Naive thymus-derived CD8-positive, alpha-beta T cell (primary cell): ENCODE results near the gene GLYATL2. TPM values are rescaled to one million over a fixed set of nuclear protein-coding genes. Genes with fewer than 3 reads are reported as not detected.

Experiments used
- ATAC-seq, 2 donors: fragments of 150-1000 bp; cut with Tn5 transposase in 1 of 2; sonication (Bioruptor Pico), chemical (Tn5 transposase) in 1 of 2; 1 replicate in 1 of 2; 2 replicates in 1 of 2; pipeline ENCODE4 v1.10.0; 2021; ENCODE audit warnings: mild to moderate bottlenecking in 2 of 2, moderate library complexity in 2 of 2
- POLR2A ChIA-PET: fragments of 350-600 bp; sonication (Branson Sonifier 250); formaldehyde crosslinking; loops from one replicate; lab custom pipeline; 2021; ENCODE audit warnings: antibody characterized with exemption; lab: Charles Lee
- DNase-seq, 10 donors: peaks; one replicate each; pipeline versions ENCODE4 v3.0.0 to v3.0.0-alpha.2; 2020 to 2022
- H3K27ac Mint-ChIP-seq, 10 donors: one replicate each; pipeline ENCODE4 v1.8.0; 2020 to 2022; ENCODE audit warnings: mild to moderate bottlenecking in 10 of 10, mixed read lengths in 10 of 10, moderate library complexity in 4 of 10, inconsistent platforms in 1 of 10
- H3K27me3 Mint-ChIP-seq, 5 donors: one replicate each; pipeline ENCODE4 v1.8.0; 2021 to 2022; ENCODE audit warnings: mixed read lengths in 5 of 5
- H3K36me3 Mint-ChIP-seq, 3 donors: one replicate each; pipeline ENCODE4 v1.8.0; 2020 to 2022; ENCODE audit warnings: mixed read lengths in 3 of 3, mild to moderate bottlenecking in 2 of 3, inconsistent platforms in 1 of 3
- H3K4me1 Mint-ChIP-seq, 4 donors: one replicate each; pipeline ENCODE4 v1.8.0; 2021 to 2022; ENCODE audit warnings: mixed read lengths in 4 of 4
- H3K4me3 Mint-ChIP-seq, 10 donors: one replicate each; pipeline ENCODE4 v1.8.0; 2020 to 2022; ENCODE audit warnings: mild to moderate bottlenecking in 10 of 10, mixed read lengths in 10 of 10, moderate library complexity in 6 of 10, inconsistent platforms in 1 of 10
- H3K9me3 Mint-ChIP-seq, 9 donors: one replicate each; pipeline ENCODE4 v1.8.0; 2020 to 2022; ENCODE audit warnings: mixed read lengths in 9 of 9, mild to moderate bottlenecking in 3 of 9, inconsistent platforms in 1 of 9, moderate library complexity in 1 of 9
- polyA plus RNA-seq, 3 donors: library from polyadenylated mRNA; unstranded; fragments of 300-500 nt; fragmentation: Illumina TruSeq; gene quantifications; one replicate each; pipeline ENCODE4 v1.2.3, GENCODE V29; 2021
- total RNA-seq, 8 experiments: library from RNA in 2 of 8; stranded (reverse) in 2 of 8; gene quantifications; one replicate each; pipeline ENCODE4 v1.2.3 and lab custom pipeline; 2021 to 2026

Gene GLYATL2, protein sequence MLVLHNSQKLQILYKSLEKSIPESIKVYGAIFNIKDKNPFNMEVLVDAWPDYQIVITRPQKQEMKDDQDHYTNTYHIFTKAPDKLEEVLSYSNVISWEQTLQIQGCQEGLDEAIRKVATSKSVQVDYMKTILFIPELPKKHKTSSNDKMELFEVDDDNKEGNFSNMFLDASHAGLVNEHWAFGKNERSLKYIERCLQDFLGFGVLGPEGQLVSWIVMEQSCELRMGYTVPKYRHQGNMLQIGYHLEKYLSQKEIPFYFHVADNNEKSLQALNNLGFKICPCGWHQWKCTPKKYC
- total RNA-seq, result not detected
- polyA plus RNA-seq, result not detected
- total RNA-seq (lab: John Stamatoyannopoulos, UW), result 0 to 0.17 (median 0) reads per million in 6 experiments

DNA sequence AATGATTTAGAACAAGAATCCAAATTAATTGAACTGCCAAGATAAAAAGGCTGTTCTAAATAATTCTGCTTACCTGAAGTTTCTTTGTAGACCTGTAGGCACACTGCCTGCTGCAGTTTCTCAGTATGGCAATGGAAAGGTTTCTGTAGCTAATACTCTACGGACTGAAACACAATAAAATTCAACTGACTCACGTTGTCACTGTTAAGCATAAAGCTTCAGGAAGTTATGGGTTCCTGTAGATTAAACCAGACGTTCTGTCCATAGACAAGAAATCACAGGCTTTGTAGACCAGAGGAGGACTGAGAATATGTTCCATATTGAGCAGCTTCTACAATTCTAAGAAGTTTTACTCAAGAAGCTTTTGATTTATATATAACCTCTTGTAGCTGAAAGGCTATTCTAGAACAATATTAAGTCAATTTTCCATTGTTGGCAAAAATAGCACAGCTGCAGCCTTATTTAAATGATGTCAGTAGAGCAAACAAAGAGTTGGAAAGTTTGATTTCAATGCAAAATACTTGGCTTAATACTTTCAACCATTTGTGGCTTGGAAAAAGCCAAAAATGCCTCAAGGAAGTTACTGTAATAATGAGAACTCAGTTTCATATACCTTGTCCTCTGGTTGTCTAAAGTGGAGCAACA lies at the start of gene GLYATL2:
TSS of gene GLYATL2 (minus strand) at position 344 of the 645 bp plus-strand sequence. CDS start 5,092 bp downstream, outside the sequence.
- DNase-seq (no peak), ATAC-seq (no peak)
- Mint-ChIP-seq H3K4me3 (no peak within 1 kb of the TSS), H3K9me3 (peaks cover 0 to 4% (median 0%) of the 10 kb centered on the region in 9 donors), H3K27ac (no peak within 1 kb of the TSS), H3K27me3 (peaks cover 4 to 28% (median 13%) of the 10 kb centered on the region in 5 donors), H3K4me1 (peaks cover 0 to 7% (median 0%) of the 10 kb centered on the region in 4 donors), H3K36me3 (no peaks in the 10 kb centered on the region)
- POLR2A ChIA-PET, result no interaction called here

DNA sequence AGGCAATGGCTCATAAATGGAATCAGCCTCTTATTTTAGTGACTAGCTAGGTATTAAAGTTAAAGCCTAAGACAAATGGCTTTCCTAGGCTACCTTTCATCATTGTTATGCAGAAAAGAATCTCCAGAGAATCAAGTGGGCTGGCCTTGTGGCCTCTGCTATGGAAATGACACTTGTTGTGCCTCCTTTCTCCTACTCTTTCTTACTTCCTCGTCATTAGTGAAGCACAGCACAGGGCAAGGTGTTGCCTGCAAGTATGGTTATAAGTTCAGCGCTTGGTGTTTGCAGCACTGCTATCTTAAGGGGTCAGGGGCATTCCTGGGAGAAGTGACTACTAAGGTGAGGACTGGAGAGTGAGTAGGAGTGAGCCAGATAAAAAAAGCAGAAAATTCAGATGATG lies 49.4 kb upstream of the GLYATL2 start:
- POLR2A ChIA-PET, result no interaction called here
- Mint-ChIP-seq H3K36me3 (no peaks in the 10 kb centered on the region), H3K4me3 (no peak overlapping the region), H3K27me3 (peaks cover 2 to 22% (median 5%) of the 10 kb centered on the region in 5 donors), H3K4me1 (peaks cover 0 to 4% (median 0%) of the 10 kb centered on the region in 4 donors), H3K27ac (no peak overlapping the region), H3K9me3 (no peaks in the 10 kb centered on the region)
- DNase-seq (no peak), ATAC-seq (no peak)

DNA sequence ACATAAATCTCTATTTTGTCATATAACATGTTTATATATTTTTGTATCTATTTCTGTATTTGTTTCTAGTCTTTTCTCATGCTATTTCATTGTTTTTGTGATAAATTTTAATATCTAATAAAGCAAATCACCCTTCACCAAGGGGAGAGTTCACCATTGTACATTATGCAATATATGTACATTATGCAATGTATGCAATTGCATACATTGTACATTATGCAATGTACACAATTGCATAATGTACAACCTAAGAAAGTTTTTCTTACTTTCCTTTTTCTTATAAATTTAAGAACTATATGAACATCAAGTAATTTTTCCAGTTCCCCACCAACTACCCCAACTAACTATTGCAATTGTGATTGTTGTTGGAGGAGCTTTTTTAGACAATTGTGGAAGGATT lies 44.1 kb upstream of the GLYATL2 start:
- POLR2A ChIA-PET, result no interaction called here
- no peak for ATAC-seq
- Mint-ChIP-seq H3K9me3 (peaks cover 0 to under 1% (median 0%) of the 10 kb centered on the region in 9 donors), H3K27ac (no peak overlapping the region), H3K4me3 (no peak overlapping the region), H3K27me3 (peaks cover 2 to 27% (median 13%) of the 10 kb centered on the region in 5 donors), H3K4me1 (no peaks in the 10 kb centered on the region), H3K36me3 (no peaks in the 10 kb centered on the region)
- no peak for DNase-seq

DNA sequence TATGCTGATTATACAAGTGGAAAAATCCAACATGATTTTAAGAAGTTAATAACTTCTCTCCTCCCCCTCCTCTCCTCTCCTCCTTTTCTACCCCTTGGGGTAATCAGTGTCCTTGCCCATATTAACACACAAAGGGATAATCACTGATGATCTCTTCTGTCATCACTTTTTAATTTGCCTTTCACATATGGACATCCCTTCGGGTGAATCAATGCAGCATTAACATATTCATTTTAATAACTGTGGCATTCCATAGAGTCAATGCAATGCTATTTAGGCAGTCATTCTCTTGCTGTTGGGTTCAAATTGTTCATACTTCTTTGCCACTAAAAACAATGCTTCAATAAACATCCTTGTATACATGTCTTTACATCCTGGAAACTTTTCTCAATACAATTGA lies 42.9 kb upstream of the GLYATL2 start:
- peaks cover 2 to 28% (median 13%) of the 10 kb centered on the region in 5 donors for H3K27me3 Mint-ChIP-seq
- no peak overlapping the region for H3K27ac Mint-ChIP-seq
- POLR2A ChIA-PET, result no interaction called here
- ATAC-seq, result no peak
- H3K36me3 Mint-ChIP-seq, result no peaks in the 10 kb centered on the region
- peaks cover 0 to 10% (median 2%) of the 10 kb centered on the region in 9 donors for H3K9me3 Mint-ChIP-seq
- no peaks in the 10 kb centered on the region for H3K4me1 Mint-ChIP-seq
- no peak overlapping the region for H3K4me3 Mint-ChIP-seq
- no peak for DNase-seq

DNA sequence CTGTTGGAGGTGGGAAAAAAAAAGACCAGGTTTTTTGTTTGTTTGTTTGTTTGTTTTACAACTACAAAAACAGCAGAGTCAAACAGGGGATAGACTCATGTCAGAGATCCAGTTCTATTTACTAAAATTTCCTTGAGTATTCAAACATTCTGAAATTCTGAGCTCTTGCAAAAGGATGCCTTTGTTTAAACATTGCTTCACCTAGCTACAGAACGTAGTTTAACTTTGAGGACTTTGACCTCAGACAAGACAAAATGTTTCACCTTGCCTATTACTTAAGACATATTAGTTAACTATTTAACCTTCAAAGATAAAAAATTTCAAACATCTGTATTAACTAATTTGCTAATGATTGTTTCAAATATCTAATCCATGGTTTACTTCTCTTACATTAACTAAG lies 36.1 kb upstream of the GLYATL2 start:
- no peak overlapping the region for H3K4me3 Mint-ChIP-seq
- no peak for DNase-seq
- H3K9me3 Mint-ChIP-seq, result peaks cover 0 to 15% (median 4%) of the 10 kb centered on the region in 9 donors
- no peaks in the 10 kb centered on the region for H3K4me1 Mint-ChIP-seq
- H3K27ac Mint-ChIP-seq, result no peak overlapping the region
- no peak for ATAC-seq
- POLR2A ChIA-PET, result no interaction called here
- peaks cover 0 to 5% (median 5%) of the 10 kb centered on the region in 3 donors for H3K36me3 Mint-ChIP-seq
- H3K27me3 Mint-ChIP-seq, result peaks cover 10 to 26% (median 14%) of the 10 kb centered on the region in 5 donors

DNA sequence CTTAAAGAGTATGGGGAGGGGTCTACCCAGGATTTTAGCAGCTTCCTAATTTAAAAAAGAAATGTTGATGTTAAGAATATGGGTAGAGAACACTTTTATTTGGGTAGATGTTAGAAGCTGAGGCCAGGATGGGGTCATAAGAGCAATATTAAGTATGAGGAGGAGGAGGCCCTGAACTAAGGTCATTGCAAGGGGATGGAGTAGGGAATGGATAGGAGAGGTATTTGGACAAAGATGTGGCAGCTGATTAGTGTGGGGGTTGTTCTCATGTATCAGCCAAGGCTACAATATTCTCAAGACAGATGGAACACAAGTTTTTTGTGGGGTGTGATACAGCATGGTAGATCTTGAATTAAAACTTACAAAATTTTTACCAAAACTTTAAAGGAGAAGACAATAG lies 35.7 kb upstream of the GLYATL2 start:
- H3K27ac Mint-ChIP-seq, result no peak overlapping the region
- DNase-seq (no peak), ATAC-seq (no peak)
- H3K36me3 Mint-ChIP-seq, result peaks cover 0 to 5% (median 5%) of the 10 kb centered on the region in 3 donors
- H3K27me3 Mint-ChIP-seq, result peaks cover 10 to 25% (median 12%) of the 10 kb centered on the region in 5 donors
- H3K4me1 Mint-ChIP-seq, result no peaks in the 10 kb centered on the region
- H3K4me3 Mint-ChIP-seq, result no peak overlapping the region
- peaks cover 0 to 19% (median 4%) of the 10 kb centered on the region in 9 donors for H3K9me3 Mint-ChIP-seq
- POLR2A ChIA-PET, result no interaction called here

DNA sequence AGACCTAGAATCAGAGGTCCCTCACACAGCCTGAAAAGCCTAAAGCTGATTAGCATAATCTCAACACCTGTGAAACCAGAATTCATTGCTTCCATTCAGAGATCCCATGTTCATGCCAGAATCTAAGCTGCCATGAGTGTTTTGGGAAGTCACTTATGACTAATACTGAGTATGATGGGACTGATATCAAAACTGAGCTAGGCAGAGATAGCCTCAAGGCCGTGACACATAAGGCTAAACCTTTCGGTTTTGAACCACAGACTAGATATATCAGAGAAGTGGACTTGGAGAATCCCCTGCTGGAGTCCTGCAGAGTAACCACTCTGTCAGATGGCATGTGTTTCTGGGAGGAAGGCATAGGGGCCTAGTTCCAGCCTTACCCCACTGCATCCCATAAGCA lies 23.1 kb upstream of the GLYATL2 start:
- Mint-ChIP-seq H3K27ac (peak overlapping the region in 1 of 10 donors; percentile 68), H3K4me3 (no peak overlapping the region), H3K27me3 (peaks cover 4 to 24% (median 15%) of the 10 kb centered on the region in 5 donors), H3K4me1 (no peaks in the 10 kb centered on the region), H3K9me3 (peaks cover 0 to 21% (median 7%) of the 10 kb centered on the region in 9 donors), H3K36me3 (peaks cover 0 to 5% (median 4%) of the 10 kb centered on the region in 3 donors)
- ATAC-seq (no peak), DNase-seq (no peak)
- POLR2A ChIA-PET, result no interaction called here

DNA sequence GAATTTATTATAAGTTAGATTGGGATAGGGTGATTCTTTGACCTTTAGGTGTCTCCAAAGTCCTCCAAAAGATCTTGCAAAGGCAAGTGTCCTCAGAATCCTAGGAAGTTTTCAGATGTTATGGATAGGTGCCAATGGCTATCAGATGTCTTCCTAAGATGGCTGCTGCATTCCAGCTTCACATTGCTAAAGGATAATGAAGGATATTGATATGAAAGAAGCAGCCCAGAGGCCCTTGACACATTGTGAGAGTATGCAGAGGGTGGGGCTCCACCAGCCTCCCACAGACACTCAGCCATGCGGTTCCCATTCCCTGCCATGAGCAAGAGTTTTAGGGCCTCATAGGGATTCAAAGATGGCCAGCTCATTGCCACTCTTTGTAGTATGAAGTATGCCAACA lies 22.3 kb upstream of the GLYATL2 start:
- Mint-ChIP-seq H3K27me3 (peaks cover 6 to 32% (median 17%) of the 10 kb centered on the region in 5 donors), H3K9me3 (peaks cover 6 to 29% (median 14%) of the 10 kb centered on the region in 9 donors), H3K36me3 (peaks cover 0 to 12% (median 10%) of the 10 kb centered on the region in 3 donors), H3K4me1 (no peaks in the 10 kb centered on the region), H3K4me3 (no peak overlapping the region), H3K27ac (no peak overlapping the region)
- POLR2A ChIA-PET, result no interaction called here
- DNase-seq (no peak), ATAC-seq (no peak)

DNA sequence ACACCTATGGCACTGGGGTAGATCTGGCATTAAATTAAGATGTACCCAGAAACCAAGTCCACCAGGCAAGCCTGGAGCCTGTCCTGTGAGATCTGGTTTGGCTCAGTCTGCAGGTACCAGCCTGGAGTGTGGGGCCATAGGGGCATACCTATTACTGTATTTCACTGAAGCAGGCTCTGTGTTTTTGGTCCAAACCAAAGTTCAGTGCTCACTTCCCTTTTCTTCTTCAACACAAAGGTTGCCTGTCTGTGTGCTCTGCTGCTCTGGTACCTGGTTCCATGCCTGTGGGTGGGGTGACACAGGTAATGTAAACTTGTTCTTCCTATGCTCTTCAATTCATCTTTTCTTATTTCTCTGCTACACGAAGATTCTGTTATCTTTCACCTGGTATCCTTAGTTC lies 19.8 kb upstream of the GLYATL2 start:
- POLR2A ChIA-PET, result no interaction called here
- no peak overlapping the region for H3K27ac Mint-ChIP-seq
- peaks cover 6 to 55% (median 17%) of the 10 kb centered on the region in 5 donors for H3K27me3 Mint-ChIP-seq
- peaks cover 9 to 32% (median 18%) of the 10 kb centered on the region in 9 donors for H3K9me3 Mint-ChIP-seq
- H3K36me3 Mint-ChIP-seq, result peaks cover 0 to 16% (median 13%) of the 10 kb centered on the region in 3 donors
- ATAC-seq (no peak), DNase-seq (no peak)
- H3K4me1 Mint-ChIP-seq, result no peaks in the 10 kb centered on the region
- no peak overlapping the region for H3K4me3 Mint-ChIP-seq

DNA sequence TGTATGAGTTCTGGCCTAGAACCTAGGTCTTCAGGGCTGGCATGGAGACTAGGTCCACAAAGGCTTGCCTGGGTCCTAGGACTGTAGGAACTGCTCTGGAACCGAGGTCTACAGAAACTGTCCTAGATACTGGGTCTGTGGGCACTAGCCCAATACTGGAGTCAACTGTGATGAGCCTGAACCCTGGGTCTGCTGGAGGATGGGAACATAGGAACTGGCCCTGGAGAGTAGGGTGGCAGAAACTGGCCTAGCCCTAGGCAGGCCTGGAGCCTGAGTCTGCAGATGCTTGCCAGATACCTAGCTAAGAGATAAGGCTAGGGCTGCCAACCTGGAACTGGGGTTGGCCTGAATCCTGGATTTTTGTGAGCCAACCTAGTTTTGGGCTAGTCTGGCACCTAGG lies 19.2 kb upstream of the GLYATL2 start:
- ATAC-seq (no peak), DNase-seq (no peak)
- Mint-ChIP-seq H3K27me3 (peaks cover 6 to 62% (median 17%) of the 10 kb centered on the region in 5 donors), H3K9me3 (peaks cover 9 to 32% (median 18%) of the 10 kb centered on the region in 9 donors), H3K4me1 (no peaks in the 10 kb centered on the region), H3K4me3 (no peak overlapping the region), H3K27ac (no peak overlapping the region), H3K36me3 (peaks cover 0 to 16% (median 13%) of the 10 kb centered on the region in 3 donors)
- POLR2A ChIA-PET, result no interaction called here

DNA sequence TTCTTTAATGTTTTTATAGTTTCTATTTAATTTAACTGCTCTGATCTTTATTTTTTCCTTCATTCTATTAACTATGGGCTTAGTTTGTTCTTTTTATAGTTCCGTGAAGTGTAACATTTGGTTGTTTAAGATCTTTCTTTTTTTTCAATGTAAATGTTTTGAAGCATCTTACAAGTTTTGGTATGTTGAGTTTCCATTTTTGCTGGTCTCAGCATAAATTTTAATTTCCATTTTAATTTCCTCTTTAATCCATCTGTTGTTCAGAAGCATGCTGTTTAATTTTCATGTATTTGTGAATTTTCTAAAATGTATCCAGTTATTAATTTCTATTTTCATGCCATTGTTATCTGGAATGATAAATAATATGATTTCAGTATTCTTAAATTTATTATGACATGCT lies 17.0 kb upstream of the GLYATL2 start:
- H3K27me3 Mint-ChIP-seq, result peaks cover 7 to 65% (median 18%) of the 10 kb centered on the region in 5 donors
- POLR2A ChIA-PET, result no interaction called here
- H3K4me3 Mint-ChIP-seq, result no peak overlapping the region
- ATAC-seq (no peak), DNase-seq (no peak)
- H3K36me3 Mint-ChIP-seq, result peaks cover 0 to 16% (median 13%) of the 10 kb centered on the region in 3 donors
- H3K27ac Mint-ChIP-seq, result no peak overlapping the region
- no peaks in the 10 kb centered on the region for H3K4me1 Mint-ChIP-seq
- peaks cover 9 to 32% (median 18%) of the 10 kb centered on the region in 9 donors for H3K9me3 Mint-ChIP-seq

DNA sequence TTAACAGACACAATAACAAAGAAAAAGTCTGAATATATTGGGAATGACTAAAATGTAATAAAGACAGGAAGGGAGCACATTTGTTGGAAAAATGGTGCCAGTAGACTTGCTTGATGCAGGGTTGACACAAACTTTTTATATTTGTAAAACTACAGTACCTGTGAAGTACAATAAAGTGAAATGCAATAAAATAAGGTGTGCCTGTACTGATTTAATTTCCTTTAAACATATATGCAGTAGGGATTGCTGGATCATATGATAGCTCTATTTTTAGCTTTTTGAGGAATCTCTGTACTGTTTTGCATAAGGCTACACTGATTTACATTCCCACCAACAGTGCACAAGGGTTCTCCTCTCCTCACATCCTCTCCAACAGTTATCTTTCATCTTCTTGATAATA lies 12.3 kb upstream of the GLYATL2 start:
- H3K27ac Mint-ChIP-seq, result no peak overlapping the region
- POLR2A ChIA-PET, result no interaction called here
- peaks cover 0 to 9% (median 4%) of the 10 kb centered on the region in 9 donors for H3K9me3 Mint-ChIP-seq
- ATAC-seq (no peak), DNase-seq (no peak)
- H3K4me3 Mint-ChIP-seq, result no peak overlapping the region
- no peaks in the 10 kb centered on the region for H3K4me1 Mint-ChIP-seq
- peaks cover 1 to 33% (median 5%) of the 10 kb centered on the region in 5 donors for H3K27me3 Mint-ChIP-seq
- H3K36me3 Mint-ChIP-seq, result peaks cover 0 to 4% (median 3%) of the 10 kb centered on the region in 3 donors

DNA sequence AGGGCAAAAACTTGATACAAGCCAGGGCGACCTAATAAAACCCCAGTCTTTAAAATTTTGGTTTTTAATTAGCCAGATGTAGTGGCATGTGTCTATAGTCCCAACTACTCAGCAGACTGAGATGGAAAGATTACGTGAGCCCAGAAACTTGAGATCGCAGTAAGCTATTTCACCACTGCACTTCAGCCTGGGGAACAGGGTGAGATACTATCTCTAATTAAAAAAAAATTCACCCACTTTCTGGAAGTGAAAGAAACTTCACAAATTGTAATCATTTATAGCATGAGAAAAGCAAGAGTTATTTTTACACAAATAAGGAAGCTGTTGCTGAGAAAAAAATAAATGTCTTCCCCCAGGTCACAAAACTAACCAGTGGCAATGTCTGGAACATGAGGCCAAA lies 882 bp upstream of the GLYATL2 start:
- Mint-ChIP-seq H3K4me3 (no peak overlapping the region), H3K27ac (no peak overlapping the region), H3K27me3 (peaks cover 4 to 24% (median 13%) of the 10 kb centered on the region in 5 donors), H3K4me1 (peaks cover 0 to 7% (median 0%) of the 10 kb centered on the region in 4 donors), H3K9me3 (peaks cover 0 to 4% (median 0%) of the 10 kb centered on the region in 9 donors), H3K36me3 (no peaks in the 10 kb centered on the region)
- POLR2A ChIA-PET, result no interaction called here
- DNase-seq (no peak), ATAC-seq (no peak)
